GM12872 (cell line): ENCODE results near the gene IFTAP.

Source experiments
- CTCF ChIP-seq: IDR thresholded peaks from 3 replicates; pipeline ENCODE4 v1.5.1; 2011; ENCODE audit warnings: low read depth, mild to moderate bottlenecking, low read length, moderate library complexity; ENCODE audit not compliant: insufficient read depth

IFTAP gene

GRCh38 chr11:36601155-36601554 lies 6.9 kb downstream of the IFTAP start:
- TF ChIP-seq CTCF = no peak

GRCh38 chr11:36602135-36602534 lies 7.8 kb downstream of the IFTAP start:
- TF ChIP-seq CTCF = no peak

GRCh38 chr11:36605221-36606216 lies 11.2 kb downstream of the IFTAP start:
- TF ChIP-seq CTCF = no peak

- TF ChIP-seq CTCF = no peak
These were observed 14.3 kb downstream of the IFTAP start for GRCh38 chr11:36608491-36609199.

- no peak for TF ChIP-seq CTCF
These were observed 15.1 kb downstream of the IFTAP start for GRCh38 chr11:36609383-36609782.

GRCh38 chr11:36615826-36616225 lies 21.5 kb downstream of the IFTAP start:
- TF ChIP-seq CTCF = no peak
